IPS-20b (cell line): ENCODE data around the gene ANO3.

Source experiments
- H3K27ac ChIP-seq: one replicate; pipeline ENCODE4 v1.5.1; 2013; ENCODE audit warnings: low read length
- H3K27me3 ChIP-seq: 2 replicates; pipeline ENCODE4 v1.6.1; 2013; ENCODE audit warnings: mild to moderate bottlenecking, low read length, inconsistent platforms; ENCODE audit not compliant: insufficient read depth
- H3K36me3 ChIP-seq: 2 replicates; pipeline ENCODE4 v1.6.1; 2013; ENCODE audit warnings: low read depth, mild to moderate bottlenecking, inconsistent platforms, low read length, moderate library complexity; ENCODE audit not compliant: insufficient read depth
- H3K4me1 ChIP-seq: 2 replicates; pipeline ENCODE4 v1.6.1; 2013; ENCODE audit warnings: mild to moderate bottlenecking, control low read depth, inconsistent platforms, low read length, moderate library complexity; ENCODE audit not compliant: insufficient read depth
- H3K4me3 ChIP-seq: 2 replicates; pipeline ENCODE4 v1.5.1; 2013; ENCODE audit warnings: mild to moderate bottlenecking, low read length, inconsistent platforms
- H3K9ac ChIP-seq: 2 replicates; pipeline ENCODE4 v1.6.1; 2013; ENCODE audit warnings: low read depth, mild to moderate bottlenecking, inconsistent platforms, low read length, moderate library complexity
- H3K9me3 ChIP-seq: 2 replicates; pipeline ENCODE4 v1.6.1; 2013; ENCODE audit warnings: mild to moderate bottlenecking, low read depth, low read length, inconsistent platforms; ENCODE audit not compliant: insufficient read depth

ANO3 gene

DNA sequence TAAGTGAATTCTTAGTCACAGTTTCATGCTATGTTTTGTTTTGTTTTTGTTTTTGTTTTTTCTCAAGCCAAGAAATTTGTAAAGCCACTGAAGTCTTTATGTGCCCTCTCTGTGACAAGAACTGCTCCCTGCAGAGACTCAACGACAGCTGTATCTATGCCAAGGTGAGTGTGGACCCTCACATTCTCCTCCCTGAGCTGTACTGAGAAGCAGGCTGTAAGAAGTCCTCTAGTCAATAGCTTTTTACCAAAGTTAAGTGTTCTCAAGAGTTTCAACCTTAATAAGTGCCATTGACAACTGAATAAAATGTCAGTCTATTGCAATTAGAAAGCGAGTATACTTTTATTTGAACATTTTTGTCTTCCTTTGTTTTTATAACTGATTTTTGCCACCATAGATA is 221.3 kb downstream of the ANO3 start:
- Histone ChIP-seq H3K27me3 (no peaks in the 10 kb centered on the region), H3K27ac (no peak overlapping the region), H3K4me3 (no peak overlapping the region), H3K36me3 (no peaks in the 10 kb centered on the region), H3K9me3 (no peaks in the 10 kb centered on the region), H3K9ac (no peak overlapping the region), H3K4me1 (no peaks in the 10 kb centered on the region)

DNA sequence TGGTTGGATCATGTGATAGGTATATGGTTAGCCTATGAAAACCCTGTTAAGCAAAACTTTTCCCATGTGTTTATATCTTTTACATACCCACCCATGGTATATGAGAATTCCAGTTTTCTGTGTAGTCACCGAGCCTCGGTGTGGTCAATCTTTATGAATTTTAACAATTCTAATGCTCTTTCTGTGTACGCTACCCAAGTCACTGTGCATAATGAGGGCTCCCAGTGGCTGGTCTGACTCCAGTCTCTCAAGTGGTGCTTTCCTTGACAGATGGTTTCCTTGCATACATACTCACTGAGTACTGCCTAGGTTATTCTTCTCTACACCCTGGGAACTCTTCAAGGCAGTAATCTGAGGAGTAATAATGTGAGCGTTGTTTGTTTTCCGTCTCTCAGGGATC is 222.5 kb downstream of the ANO3 start:
- Histone ChIP-seq H3K27ac (no peak overlapping the region), H3K9ac (no peak overlapping the region), H3K27me3 (no peaks in the 10 kb centered on the region), H3K4me1 (no peaks in the 10 kb centered on the region), H3K9me3 (no peaks in the 10 kb centered on the region), H3K36me3 (no peaks in the 10 kb centered on the region), H3K4me3 (no peak overlapping the region)

DNA sequence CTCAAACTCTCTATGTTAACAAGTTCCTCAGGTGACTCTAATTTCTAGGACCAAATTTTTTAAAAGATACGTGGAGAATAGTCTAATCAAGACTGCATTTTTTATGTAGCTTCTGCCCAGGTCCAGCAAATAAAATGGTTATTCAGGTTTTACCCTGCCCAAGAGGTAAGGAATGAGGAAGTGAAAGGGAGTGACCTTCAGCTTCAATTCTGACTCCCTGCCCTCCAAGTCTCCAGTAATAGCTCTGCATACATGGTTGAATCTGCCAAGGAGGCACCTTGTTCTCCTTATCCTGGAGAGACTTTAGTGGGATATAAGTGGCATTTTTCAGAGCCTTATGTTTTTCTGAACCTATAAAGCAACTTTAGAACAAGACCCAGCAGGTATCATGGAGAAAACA is 224.7 kb downstream of the ANO3 start:
- no peaks in the 10 kb centered on the region for H3K9me3 ChIP-seq
- H3K4me1 ChIP-seq = no peaks in the 10 kb centered on the region
- no peak overlapping the region for H3K4me3 ChIP-seq
- no peaks in the 10 kb centered on the region for H3K27me3 ChIP-seq
- no peaks in the 10 kb centered on the region for H3K36me3 ChIP-seq
- H3K9ac ChIP-seq = no peak overlapping the region
- H3K27ac ChIP-seq = no peak overlapping the region

DNA sequence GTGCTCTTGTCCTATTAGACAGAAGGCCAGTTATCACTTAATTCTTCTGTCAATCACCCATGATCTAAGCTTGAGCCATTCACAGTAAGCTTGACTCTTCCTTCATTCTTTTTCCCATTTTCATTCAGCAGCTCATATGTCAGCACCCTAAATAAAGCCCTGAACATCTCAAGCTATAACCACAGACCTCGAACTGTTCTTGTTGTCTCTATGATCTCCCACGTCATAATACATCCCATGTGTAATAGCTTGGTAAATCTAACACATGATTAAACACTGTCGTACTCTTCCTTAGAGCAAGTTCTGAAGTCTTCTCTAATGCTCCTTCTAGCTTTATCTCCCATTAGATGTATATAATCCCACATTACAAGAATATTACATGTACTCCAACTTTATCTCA is 225.7 kb downstream of the ANO3 start:
- Histone ChIP-seq H3K4me1 (no peaks in the 10 kb centered on the region), H3K4me3 (no peak overlapping the region), H3K27ac (no peak overlapping the region), H3K36me3 (no peaks in the 10 kb centered on the region), H3K27me3 (no peaks in the 10 kb centered on the region), H3K9me3 (no peaks in the 10 kb centered on the region), H3K9ac (no peak overlapping the region)

DNA sequence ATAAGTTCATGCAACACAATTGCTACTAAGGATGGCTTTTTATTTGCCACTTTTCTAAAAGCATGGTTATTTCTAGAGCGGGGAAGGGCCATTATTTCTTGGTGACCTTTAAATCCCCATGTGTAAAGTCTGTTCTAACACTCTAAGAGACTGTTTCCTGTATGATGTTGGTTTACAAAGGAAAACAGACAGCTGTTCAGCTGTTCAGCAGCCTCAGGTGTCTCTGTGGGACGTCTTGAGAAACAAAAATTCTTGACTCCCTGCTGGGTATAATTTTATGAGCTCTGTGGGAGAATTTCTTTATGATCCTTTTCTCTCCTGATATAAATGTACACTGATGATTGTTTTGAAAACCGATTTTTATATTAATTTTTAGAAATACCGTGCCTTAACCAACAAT is 226.3 kb downstream of the ANO3 start:
- no peak overlapping the region for H3K4me3 ChIP-seq
- no peaks in the 10 kb centered on the region for H3K4me1 ChIP-seq
- H3K9me3 ChIP-seq = no peaks in the 10 kb centered on the region
- no peak overlapping the region for H3K27ac ChIP-seq
- no peaks in the 10 kb centered on the region for H3K27me3 ChIP-seq
- H3K36me3 ChIP-seq = no peaks in the 10 kb centered on the region
- no peak overlapping the region for H3K9ac ChIP-seq

DNA sequence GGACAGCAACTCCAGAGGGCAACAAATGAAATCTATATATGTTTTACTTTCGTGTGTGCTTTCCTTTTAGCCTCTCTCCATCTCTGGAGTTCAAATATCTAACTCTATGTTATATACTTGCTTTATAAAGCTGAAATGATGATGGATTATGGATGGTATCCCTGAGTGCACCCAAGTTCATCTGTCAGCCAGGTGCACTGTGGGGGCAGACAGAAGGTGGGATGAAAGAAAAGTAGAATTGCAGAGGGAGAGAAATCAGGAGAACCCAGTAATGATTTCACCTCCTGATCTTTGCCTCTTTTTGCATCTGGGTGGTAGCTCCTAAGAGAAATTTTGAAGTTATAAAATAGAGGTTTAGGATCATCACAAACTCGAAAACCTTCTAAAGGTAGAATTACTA is 237.7 kb downstream of the ANO3 start:
- Histone ChIP-seq H3K9me3 (no peaks in the 10 kb centered on the region), H3K4me1 (peaks cover 13% of the 10 kb centered on the region; the same call in 1 of the 2 replicates), H3K4me3 (no peak overlapping the region), H3K36me3 (no peaks in the 10 kb centered on the region), H3K27ac (no peak overlapping the region), H3K9ac (no peak overlapping the region), H3K27me3 (no peaks in the 10 kb centered on the region)

DNA sequence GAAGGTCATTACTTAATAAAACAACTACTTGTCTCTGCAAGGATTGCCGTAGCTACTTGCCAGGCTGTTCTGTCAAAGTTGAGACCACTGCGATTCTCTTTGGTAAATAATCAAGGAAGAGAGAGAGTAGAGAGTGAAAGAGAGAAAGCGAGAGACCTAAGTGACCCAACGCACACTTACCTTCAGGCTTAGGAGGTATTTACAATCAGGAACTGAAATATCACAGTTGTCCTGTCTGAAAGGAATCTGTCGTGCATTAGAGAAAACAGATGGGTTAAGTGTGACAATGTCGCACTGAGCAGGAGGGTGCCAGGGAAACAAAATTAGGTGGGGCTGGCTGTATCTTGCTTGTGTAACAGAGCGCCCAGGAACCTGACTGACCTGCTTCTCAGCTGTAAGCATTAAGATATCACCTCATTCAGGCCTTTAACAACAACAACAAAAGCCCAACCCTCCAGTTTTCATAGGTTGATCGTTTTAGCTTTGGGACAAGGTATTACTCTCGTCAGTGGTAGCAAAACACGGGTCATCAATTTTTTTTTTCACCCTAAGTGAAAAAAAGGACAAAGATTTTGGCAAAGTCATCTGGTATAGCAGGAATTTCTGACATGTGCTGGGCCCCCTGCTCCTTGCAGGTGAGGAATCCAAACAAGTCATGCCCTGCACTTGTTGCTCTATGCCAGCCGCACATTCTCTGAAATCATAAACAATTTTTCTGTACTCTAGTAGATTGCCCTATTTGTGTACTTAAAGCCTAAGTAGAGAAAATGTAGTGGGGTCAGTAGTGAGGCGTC is 240.1 kb downstream of the ANO3 start, which contains the start of gene MUC15:
TSS of gene MUC15 (minus strand) at position 403 of the 794 bp plus-strand sequence. CDS start 5,169 bp downstream, outside the sequence.
- Histone ChIP-seq H3K27ac (peak within 1 kb of the TSS; percentile 78), H3K4me1 (peaks cover 13% of the 10 kb centered on the region; the same call in 1 of the 2 replicates), H3K4me3 (no peak within 1 kb of the TSS), H3K27me3 (no peaks in the 10 kb centered on the region), H3K9ac (no peak within 1 kb of the TSS), H3K36me3 (no peaks in the 10 kb centered on the region), H3K9me3 (no peaks in the 10 kb centered on the region)

DNA sequence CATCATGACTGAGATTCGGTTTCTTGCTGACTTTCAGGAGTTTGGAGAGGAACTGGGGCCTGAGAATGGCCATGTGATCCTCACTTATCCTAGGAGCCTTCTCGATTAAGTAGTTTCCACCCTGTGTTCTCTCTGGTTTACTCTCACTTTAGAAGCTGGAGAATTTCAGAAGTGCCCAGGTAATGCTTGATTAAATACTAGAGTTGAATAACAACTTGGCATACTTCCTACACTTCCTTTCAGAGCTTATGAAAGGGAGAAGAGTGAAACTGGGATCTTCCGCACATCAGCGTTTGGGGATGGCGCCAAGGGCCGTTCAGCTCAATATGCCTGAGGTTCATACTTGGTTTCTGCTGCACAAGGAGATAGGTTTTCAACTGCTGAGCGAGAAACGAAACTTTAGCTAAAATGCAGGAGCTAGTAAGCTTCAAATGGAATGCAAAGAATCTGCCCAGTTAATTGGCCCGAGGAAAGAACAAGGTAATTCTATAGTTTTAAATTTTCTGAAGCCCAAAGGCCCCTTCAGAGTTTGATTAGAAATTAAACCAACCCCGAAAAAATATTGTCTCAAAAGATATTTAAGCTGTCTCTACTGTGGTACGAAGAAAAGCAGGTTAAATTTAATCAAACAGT is 241.0 kb downstream of the ANO3 start:
- H3K36me3 ChIP-seq = no peaks in the 10 kb centered on the region
- no peak overlapping the region for H3K9ac ChIP-seq

DNA sequence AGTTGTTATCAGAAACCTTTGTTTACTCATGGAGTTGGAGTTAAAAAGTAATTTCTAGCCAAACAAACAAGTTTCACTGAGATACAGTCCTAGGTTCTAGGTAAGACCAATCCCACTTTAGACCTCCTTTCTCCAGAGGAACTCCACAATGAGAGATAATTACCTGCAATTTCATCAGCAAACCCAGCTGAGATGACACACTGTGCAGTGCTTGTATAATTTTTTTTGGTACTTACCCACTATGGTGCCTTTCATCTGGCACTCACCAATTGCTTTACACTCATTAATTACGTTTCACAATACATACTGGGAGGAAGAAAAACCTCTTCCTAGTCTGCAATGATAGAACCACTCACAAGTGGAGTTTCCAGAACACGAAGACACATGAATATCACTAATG is 242.0 kb downstream of the ANO3 start:
- H3K36me3 ChIP-seq = no peaks in the 10 kb centered on the region

More for the DNA sequence above, 241.0 kb downstream of the ANO3 start:
- peak overlapping the region; percentile 78 for H3K27ac ChIP-seq
- no peaks in the 10 kb centered on the region for H3K27me3 ChIP-seq
- H3K9me3 ChIP-seq = no peaks in the 10 kb centered on the region
- H3K4me1 ChIP-seq = peaks cover 13% of the 10 kb centered on the region; the same call in 1 of the 2 replicates
- no peak overlapping the region for H3K4me3 ChIP-seq

DNA sequence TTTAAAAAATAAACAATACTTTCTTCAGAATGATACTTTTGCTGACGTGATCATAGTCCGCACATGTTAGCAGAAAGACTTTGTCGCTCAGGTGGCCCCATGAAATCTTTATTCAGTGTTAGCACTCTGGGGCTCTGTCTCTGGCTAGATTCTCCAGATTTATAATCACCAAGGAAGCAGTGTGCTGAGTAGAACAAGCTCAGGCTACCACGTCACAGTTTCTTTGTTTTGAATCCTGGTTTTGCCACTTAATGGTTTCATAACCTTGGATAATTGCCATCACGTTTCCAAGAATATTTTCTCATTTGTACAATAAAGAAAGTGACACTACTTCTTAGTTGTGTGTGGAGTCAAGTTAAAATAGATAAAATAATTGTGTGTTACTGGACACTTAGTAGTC is 244.0 kb downstream of the ANO3 start:
- Histone ChIP-seq H3K27ac (no peak overlapping the region), H3K9me3 (no peaks in the 10 kb centered on the region), H3K36me3 (no peaks in the 10 kb centered on the region), H3K4me3 (no peak overlapping the region), H3K4me1 (peaks cover 24% of the 10 kb centered on the region; the same call in 1 of the 2 replicates), H3K27me3 (no peaks in the 10 kb centered on the region), H3K9ac (no peak overlapping the region)

More for the DNA sequence above, 242.0 kb downstream of the ANO3 start:
- no peak overlapping the region for H3K27ac ChIP-seq
- no peak overlapping the region for H3K4me3 ChIP-seq
- no peak overlapping the region for H3K9ac ChIP-seq
- H3K4me1 ChIP-seq = peaks cover 16% of the 10 kb centered on the region; the same call in 1 of the 2 replicates
- no peaks in the 10 kb centered on the region for H3K27me3 ChIP-seq
- H3K9me3 ChIP-seq = no peaks in the 10 kb centered on the region

DNA sequence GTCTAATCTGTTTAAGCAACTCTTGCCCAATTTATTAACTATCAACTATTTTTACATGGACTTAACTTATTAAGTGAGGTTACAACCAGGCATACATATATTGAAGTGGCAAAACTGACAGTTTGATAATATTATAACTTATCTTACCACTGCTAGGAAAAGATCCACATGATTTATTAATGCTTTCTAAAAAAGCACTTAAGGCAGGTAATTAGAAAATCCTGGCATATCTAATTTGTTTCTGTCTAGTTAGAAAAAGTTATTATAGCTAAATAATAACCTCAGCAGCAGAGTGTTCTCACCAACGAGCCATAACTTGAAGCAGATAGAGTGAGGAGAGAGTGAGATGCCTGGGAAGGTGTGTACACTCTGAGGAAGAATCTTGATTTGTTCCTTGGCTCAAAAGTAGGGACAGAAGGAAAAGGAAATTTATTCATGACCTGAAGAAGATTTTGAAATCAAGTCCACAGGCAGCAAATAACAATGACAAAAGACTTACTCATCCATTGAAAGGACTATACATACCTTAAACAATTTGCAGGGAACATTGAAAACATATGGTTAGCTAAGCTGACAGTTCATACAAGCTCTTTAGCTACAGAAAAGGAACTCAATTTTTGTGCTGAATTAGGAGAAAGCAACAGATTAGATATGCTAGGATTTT is 247.2 kb downstream of the ANO3 start:
- Histone ChIP-seq H3K27me3 (no peaks in the 10 kb centered on the region), H3K9me3 (no peaks in the 10 kb centered on the region), H3K9ac (no peak overlapping the region), H3K4me1 (peaks cover 11% of the 10 kb centered on the region; the same call in 1 of the 2 replicates), H3K27ac (no peak overlapping the region), H3K36me3 (no peaks in the 10 kb centered on the region), H3K4me3 (no peak overlapping the region)
